Hepatocyte (in vitro differentiated cells): ENCODE results near the gene SLC17A2. TPM values are rescaled to one million over a fixed set of nuclear protein-coding genes. Genes with fewer than 3 reads are reported as not detected.

Experiments used
- DNase-seq: peaks from one replicate; pipeline ENCODE4 v3.0.0-alpha.2; 2016; ENCODE audit warnings: low spot score
- H2AFZ ChIP-seq: fragments of 200-600 bp; sonication (generic); 2 replicates; pipeline ENCODE4 v1.6.0; 2016; ENCODE audit warnings: antibody characterized with exemption, mild to moderate bottlenecking
- H3K27ac ChIP-seq: fragments of 200-600 bp; sonication (generic); 2 replicates; pipeline ENCODE4 v1.5.1; 2016; ENCODE audit warnings: mild to moderate bottlenecking
- H3K27me3 ChIP-seq: fragments of 200-600 bp; sonication (generic); 2 replicates; pipeline ENCODE4 v1.6.1; 2016
- H3K36me3 ChIP-seq: fragments of 200-600 bp; sonication (generic); replicated peaks from 2 replicates; pipeline ENCODE4 v1.5.1; 2016; ENCODE audit warnings: low read depth; ENCODE audit not compliant: insufficient read depth
- H3K4me1 ChIP-seq: fragments of 200-600 bp; sonication (generic); 2 replicates; pipeline ENCODE4 v1.5.1; 2016; ENCODE audit warnings: mild to moderate bottlenecking, moderate library complexity; ENCODE audit not compliant: insufficient read depth
- H3K4me2 ChIP-seq: fragments of 200-600 bp; sonication (generic); 2 replicates; pipeline ENCODE4 v1.6.0; 2016
- H3K4me3 ChIP-seq: fragments of 200-600 bp; sonication (generic); 2 replicates; pipeline ENCODE4 v1.5.1; 2016; ENCODE audit warnings: mild to moderate bottlenecking
- H3K79me2 ChIP-seq: fragments of 200-600 bp; sonication (generic); 2 replicates; pipeline ENCODE4 v1.6.0; 2017; ENCODE audit warnings: mild to moderate bottlenecking
- H3K9me2 ChIP-seq: fragments of 200-600 bp; sonication (generic); replicated peaks from 2 replicates; pipeline ENCODE4 v1.6.0; 2017; ENCODE audit warnings: mild to moderate bottlenecking; ENCODE audit not compliant: insufficient read depth
- H3K9me3 ChIP-seq: fragments of 200-600 bp; sonication (generic); 2 replicates; pipeline ENCODE4 v1.5.1; 2016; ENCODE audit warnings: low read depth, mild to moderate bottlenecking
- H4K20me1 ChIP-seq: fragments of 200-600 bp; sonication (generic); 2 replicates; pipeline ENCODE4 v1.6.0; 2016; ENCODE audit warnings: mild to moderate bottlenecking; ENCODE audit not compliant: insufficient read depth, poor library complexity, severe bottlenecking
- CTCF ChIP-seq: fragments of 200-600 bp; sonication (generic); IDR thresholded peaks from 2 replicates; pipeline ENCODE4 v1.5.1; 2016; ENCODE audit warnings: antibody characterized with exemption, mild to moderate bottlenecking; ENCODE audit not compliant: poor library complexity
- EZH2 ChIP-seq: fragments of 200-600 bp; sonication (generic); IDR thresholded peaks from 2 replicates; pipeline ENCODE4 v1.6.1; 2016; ENCODE audit warnings: antibody characterized with exemption, mild to moderate bottlenecking, borderline replicate concordance
- EZH2phosphoT487 ChIP-seq: fragments of 200-600 bp; sonication (generic); IDR thresholded peaks from one replicate; pipeline ENCODE4 v1.6.1; 2018; ENCODE audit warnings: antibody characterized with exemption, mild to moderate bottlenecking, low read depth, moderate library complexity; ENCODE audit not compliant: unreplicated experiment, severe bottlenecking
- WGBS: methylation state at CpG from one replicate; pipeline ENCODE4 v1.1.6; 2016; ENCODE audit warnings: low lambda C conversion rate; ENCODE audit errors: missing lambda C conversion rate; 5-methylcytosine and 5-hydroxymethylcytosine counted together
- polyA plus RNA-seq: library from polyadenylated mRNA; unstranded; fragments of >200 nt; fragmentation: Nextera tagmentation; extraction: Ambion mirVana; gene quantifications from 2 replicates; pipeline ENCODE4 v1.2.1, GENCODE V29; 2016
- total RNA-seq: library from RNA; depleted of rRNA; stranded (reverse); fragments of >200 nt; gene quantifications from 2 replicates; pipeline ENCODE4 v1.2.3, GENCODE V29; 2014

Gene SLC17A2
- total and polyA plus RNA-seq, 2 experiments from 2014 or later, result 2.8 to 6.4 TPM

DNA sequence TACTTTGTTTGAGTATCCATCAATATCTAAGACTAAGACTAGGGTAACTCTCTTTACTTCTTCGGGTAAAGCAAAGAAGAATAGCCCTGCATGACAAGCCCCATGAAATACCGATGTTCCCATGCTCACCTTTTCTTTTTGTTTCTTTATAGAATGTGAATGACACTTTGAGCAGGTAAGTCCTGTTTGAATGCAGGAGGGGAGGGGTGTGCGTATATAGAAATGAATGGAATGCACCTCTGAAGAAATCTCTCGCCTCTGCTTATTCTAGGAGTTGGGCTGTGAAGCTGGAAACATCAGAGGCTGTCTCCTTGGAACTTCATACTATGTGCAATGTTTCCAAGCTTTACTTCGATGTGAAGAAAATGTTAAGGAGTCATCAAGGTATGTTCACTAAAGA lies 42.4 kb upstream of the SLC17A2 start:
- TF ChIP-seq EZH2, result no peak
- TF ChIP-seq CTCF, result no peak
- TF ChIP-seq EZH2phosphoT487, result no peak
- 77% methylated on average over 5 of the region's 5 CpGs for WGBS
- H3K9me3 ChIP-seq, result no peaks in the 10 kb centered on the region
- H4K20me1 ChIP-seq, result no peaks in the 10 kb centered on the region
- H3K4me1 ChIP-seq, result peaks cover 20% of the 10 kb centered on the region
- H2AFZ ChIP-seq, result no peak overlapping the region
- H3K9me2 ChIP-seq, result no peaks in the 10 kb centered on the region
- H3K36me3 ChIP-seq, result peaks cover 6% of the 10 kb centered on the region
- no peak for DNase-seq
- no peak overlapping the region for H3K4me3 ChIP-seq
- no peaks in the 10 kb centered on the region for H3K79me2 ChIP-seq
- H3K27me3 ChIP-seq, result no peaks in the 10 kb centered on the region
- no peak overlapping the region for H3K27ac ChIP-seq
- H3K4me2 ChIP-seq, result no peak overlapping the region

- Histone ChIP-seq H3K36me3 (peaks cover 6% of the 10 kb centered on the region), H3K4me2 (no peak overlapping the region)
Observed at GRCh38 chr6:25972128-25972527, 41.6 kb upstream of the SLC17A2 start.

DNA sequence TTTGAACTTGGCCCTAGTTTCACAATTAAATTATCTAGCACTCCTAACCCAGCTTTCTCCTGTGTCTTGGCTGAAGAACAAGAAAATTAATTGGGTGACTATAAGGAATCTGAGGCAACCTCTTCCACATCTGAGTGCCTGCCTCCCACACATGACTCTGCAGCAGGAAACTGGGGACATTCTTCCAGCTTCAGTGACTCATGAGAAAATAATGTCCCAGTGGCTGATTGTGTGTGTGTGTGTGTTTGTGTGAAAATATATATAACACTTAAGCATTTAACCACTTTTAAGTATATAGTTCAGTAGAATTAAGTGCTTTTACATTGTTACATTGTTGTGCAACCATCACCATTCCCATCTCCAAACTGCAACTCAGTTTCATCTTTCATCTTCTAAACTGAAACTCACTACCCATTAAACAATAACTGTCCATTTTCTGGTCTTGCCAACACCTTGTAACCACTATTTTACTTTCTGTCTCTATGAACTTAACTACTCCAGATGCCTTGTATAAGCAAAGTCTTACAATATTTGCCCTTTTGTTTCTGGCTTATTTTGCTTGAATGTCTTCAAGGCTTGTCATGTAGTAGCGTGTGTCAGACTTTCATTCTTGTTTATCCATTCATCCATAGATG lies 40.8 kb upstream of the SLC17A2 start:
- H3K36me3 ChIP-seq, result peaks cover 6% of the 10 kb centered on the region

More at GRCh38 chr6:25972128-25972527, 41.6 kb upstream of the SLC17A2 start:
- DNase-seq, result no peak
- H3K9me3 ChIP-seq, result no peaks in the 10 kb centered on the region
- peaks cover 4% of the 10 kb centered on the region for H3K79me2 ChIP-seq
- TF ChIP-seq EZH2 (no peak), EZH2phosphoT487 (no peak), CTCF (no peak)
- no peaks in the 10 kb centered on the region for H3K9me2 ChIP-seq
- WGBS, result 92% methylated on average over 1 of the region's 1 CpG
- no peaks in the 10 kb centered on the region for H3K27me3 ChIP-seq
- H3K4me3 ChIP-seq, result no peak overlapping the region
- H3K27ac ChIP-seq, result peak overlapping the region; percentile 68
- H3K4me1 ChIP-seq, result peaks cover 20% of the 10 kb centered on the region
- no peaks in the 10 kb centered on the region for H4K20me1 ChIP-seq
- no peak overlapping the region for H2AFZ ChIP-seq

More for the DNA sequence above, 40.8 kb upstream of the SLC17A2 start:
- TF ChIP-seq EZH2 (no peak), CTCF (no peak), EZH2phosphoT487 (no peak)
- H3K9me3 ChIP-seq, result no peaks in the 10 kb centered on the region
- H3K9me2 ChIP-seq, result no peaks in the 10 kb centered on the region
- peaks cover 20% of the 10 kb centered on the region for H3K4me1 ChIP-seq
- peaks cover 7% of the 10 kb centered on the region for H3K79me2 ChIP-seq
- peak overlapping the region; percentile 68 for H3K27ac ChIP-seq
- H3K4me3 ChIP-seq, result no peak overlapping the region
- DNase-seq, result peak; percentile 64
- no peaks in the 10 kb centered on the region for H4K20me1 ChIP-seq
- WGBS, result 85% methylated on average over 1 of the region's 1 CpG
- no peaks in the 10 kb centered on the region for H3K27me3 ChIP-seq
- no peak overlapping the region for H2AFZ ChIP-seq
- no peak overlapping the region for H3K4me2 ChIP-seq
